Type B pancreatic cell (in vitro differentiated cells): ENCODE measurements around the gene OSM. TPM values are rescaled to one million over a fixed set of nuclear protein-coding genes. Genes with fewer than 3 reads are reported as not detected.
A peak's percentile ranks its signal among the peaks of the same experiment; 100 is the strongest.

Source experiments
- DNase-seq: peaks from one replicate; pipeline ENCODE4 v3.0.0; 2021; ENCODE audit warnings: mixed read lengths; ENCODE audit not compliant: unreplicated experiment; ENCODE audit errors: extremely low spot score
- H3K27ac Mint-ChIP-seq: 2 replicates; pipeline ENCODE4 v1.8.0; 2021; ENCODE audit warnings: mild to moderate bottlenecking, mixed read lengths
- H3K27me3 Mint-ChIP-seq: 2 replicates; pipeline ENCODE4 v1.8.0; 2021; ENCODE audit warnings: mixed read lengths
- H3K36me3 Mint-ChIP-seq: 2 replicates; pipeline ENCODE4 v1.8.0; 2021; ENCODE audit warnings: mixed read lengths
- H3K4me1 Mint-ChIP-seq: one replicate; pipeline ENCODE4 v1.8.0; 2021; ENCODE audit warnings: mixed read lengths; ENCODE audit not compliant: unreplicated experiment
- H3K4me3 Mint-ChIP-seq: 2 replicates; pipeline ENCODE4 v1.8.0; 2021; ENCODE audit warnings: mild to moderate bottlenecking, mixed read lengths
- H3K9me3 Mint-ChIP-seq: 2 replicates; pipeline ENCODE4 v1.8.0; 2021; ENCODE audit warnings: mixed read lengths
- CTCF ChIP-seq: fragments of 200-600 bp; sonication (generic); conservative IDR thresholded peaks from 2 replicates; pipeline ENCODE4 v1.5.0; 2021; ENCODE audit warnings: antibody characterized with exemption, mild to moderate bottlenecking
- total RNA-seq: library from RNA; stranded (reverse); gene quantifications from 2 replicates; pipeline ENCODE4 v1.2.1, GENCODE V29; 2021; ENCODE audit warnings: low replicate concordance

OSM gene
- total RNA-seq, 1 donor from 2014 or later = not detected

GRCh38 chr22:30222321-30222720 is 44.3 kb downstream of the OSM start:
- Mint-ChIP-seq H3K27ac (no peak overlapping the region), H3K9me3 (no peaks in the 10 kb centered on the region), H3K27me3 (peaks cover 6% of the 10 kb centered on the region), H3K4me1 (peaks cover 13% of the 10 kb centered on the region), H3K4me3 (no peak overlapping the region), H3K36me3 (no peaks in the 10 kb centered on the region)
- TF ChIP-seq CTCF = no peak
- no peak for DNase-seq

- peaks cover 9% of the 10 kb centered on the region for H3K4me1 Mint-ChIP-seq
- H3K27me3 Mint-ChIP-seq = peaks cover 6% of the 10 kb centered on the region
- H3K27ac Mint-ChIP-seq = no peak overlapping the region
- H3K4me3 Mint-ChIP-seq = no peak overlapping the region
- no peaks in the 10 kb centered on the region for H3K9me3 Mint-ChIP-seq
- no peaks in the 10 kb centered on the region for H3K36me3 Mint-ChIP-seq
- DNase-seq = no peak
- TF ChIP-seq CTCF = no peak
These were observed 45.3 kb downstream of the OSM start for GRCh38 chr22:30221121-30221992.

- H3K27ac Mint-ChIP-seq = no peak overlapping the region
- no peak for DNase-seq
- H3K4me3 Mint-ChIP-seq = no peak overlapping the region
- H3K9me3 Mint-ChIP-seq = no peaks in the 10 kb centered on the region
- peaks cover 12% of the 10 kb centered on the region for H3K27me3 Mint-ChIP-seq
- peaks cover 7% of the 10 kb centered on the region for H3K4me1 Mint-ChIP-seq
- no peaks in the 10 kb centered on the region for H3K36me3 Mint-ChIP-seq
- no peak for TF ChIP-seq CTCF
These were observed 46.2 kb downstream of the OSM start for GRCh38 chr22:30220338-30221012.

GRCh38 chr22:30219668-30220278 is 46.9 kb downstream of the OSM start:
- DNase-seq = no peak
- Mint-ChIP-seq H3K4me3 (no peak overlapping the region), H3K4me1 (peaks cover 7% of the 10 kb centered on the region), H3K27me3 (peaks cover 13% of the 10 kb centered on the region), H3K36me3 (no peaks in the 10 kb centered on the region), H3K27ac (no peak overlapping the region), H3K9me3 (no peaks in the 10 kb centered on the region)
- TF ChIP-seq CTCF = no peak

GRCh38 chr22:30219049-30219654 is 47.5 kb downstream of the OSM start:
- Mint-ChIP-seq H3K9me3 (no peaks in the 10 kb centered on the region), H3K4me1 (peaks cover 5% of the 10 kb centered on the region), H3K27me3 (peaks cover 15% of the 10 kb centered on the region), H3K4me3 (no peak overlapping the region), H3K36me3 (no peaks in the 10 kb centered on the region), H3K27ac (no peak overlapping the region)
- peak; percentile 30 for TF ChIP-seq CTCF
- DNase-seq = no peak
